ENCODE data around the gene SLC25A3.

DNA sequence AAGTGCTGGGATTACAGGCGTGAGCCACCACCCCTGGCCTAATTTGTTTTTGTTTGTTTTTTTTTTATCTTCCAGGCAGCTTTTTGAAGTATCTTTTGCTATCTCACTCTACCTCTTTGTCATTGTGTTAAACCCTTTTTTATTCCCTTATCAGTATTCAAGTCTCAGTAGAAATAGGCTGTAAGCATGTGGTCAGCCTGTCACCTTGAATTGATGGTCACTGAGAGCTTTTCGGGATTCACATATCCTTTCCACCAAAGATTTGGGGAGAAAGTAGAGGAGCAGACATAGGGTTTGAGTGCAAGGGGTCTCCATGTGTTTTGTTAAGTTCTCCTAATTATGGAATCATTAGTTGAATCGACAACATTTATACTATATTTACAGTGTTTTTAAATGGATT lies 41.7 kb upstream of the SLC25A3 start:
- TF ChIP-seq POLR2A (IDR thresholded peaks at IDR 0.05) = no peak
- TF ChIP-seq, protein P1, sequence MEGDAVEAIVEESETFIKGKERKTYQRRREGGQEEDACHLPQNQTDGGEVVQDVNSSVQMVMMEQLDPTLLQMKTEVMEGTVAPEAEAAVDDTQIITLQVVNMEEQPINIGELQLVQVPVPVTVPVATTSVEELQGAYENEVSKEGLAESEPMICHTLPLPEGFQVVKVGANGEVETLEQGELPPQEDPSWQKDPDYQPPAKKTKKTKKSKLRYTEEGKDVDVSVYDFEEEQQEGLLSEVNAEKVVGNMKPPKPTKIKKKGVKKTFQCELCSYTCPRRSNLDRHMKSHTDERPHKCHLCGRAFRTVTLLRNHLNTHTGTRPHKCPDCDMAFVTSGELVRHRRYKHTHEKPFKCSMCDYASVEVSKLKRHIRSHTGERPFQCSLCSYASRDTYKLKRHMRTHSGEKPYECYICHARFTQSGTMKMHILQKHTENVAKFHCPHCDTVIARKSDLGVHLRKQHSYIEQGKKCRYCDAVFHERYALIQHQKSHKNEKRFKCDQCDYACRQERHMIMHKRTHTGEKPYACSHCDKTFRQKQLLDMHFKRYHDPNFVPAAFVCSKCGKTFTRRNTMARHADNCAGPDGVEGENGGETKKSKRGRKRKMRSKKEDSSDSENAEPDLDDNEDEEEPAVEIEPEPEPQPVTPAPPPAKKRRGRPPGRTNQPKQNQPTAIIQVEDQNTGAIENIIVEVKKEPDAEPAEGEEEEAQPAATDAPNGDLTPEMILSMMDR (IDR thresholded peaks at IDR 0.05) = no peak
